SK-N-SH treated with all-trans-retinoic acid at 6 μM for 48 hours (cell line): ENCODE data around the gene TBL1X.

Experiments
- ATAC-seq: fragments of 200-7000 bp; cut with Tn5 transposase; 3 replicates; pipeline ENCODE4 v1.9.1; 2020; ENCODE audit warnings: mild to moderate bottlenecking, moderate library complexity
- ARNTL ChIP-seq: fragments of 450-650 bp; formaldehyde crosslinking; IDR thresholded peaks from 2 replicates; pipeline ENCODE4 v1.5.0; 2020; ENCODE audit warnings: low read depth, mild to moderate bottlenecking, moderate library complexity, borderline replicate concordance
- BACH2 ChIP-seq: fragments of 250-450 bp; sonication (Bioruptor Pico); IDR thresholded peaks from 2 replicates; pipeline ENCODE4 v1.9.0; 2021; ENCODE audit warnings: mild to moderate bottlenecking, borderline replicate concordance
- CSDC2 ChIP-seq: fragments of 250-450 bp; sonication (Bioruptor Pico); IDR thresholded peaks from 2 replicates; pipeline ENCODE4 v1.5.0; 2020; ENCODE audit warnings: mild to moderate bottlenecking, moderate library complexity
- ESRRG ChIP-seq: fragments of 250-450 bp; sonication (Bioruptor Pico); IDR thresholded peaks from 2 replicates; pipeline ENCODE4 v1.6.1; 2021; ENCODE audit warnings: mild to moderate bottlenecking
- ISL1 ChIP-seq: fragments of 250-450 bp; sonication (Bioruptor Pico); IDR thresholded peaks from 2 replicates; pipeline ENCODE4 v2.1.2; 2022; ENCODE audit warnings: mild to moderate bottlenecking, moderate library complexity
- OSR1 ChIP-seq: fragments of 250-450 bp; sonication (Bioruptor Pico); IDR thresholded peaks from 2 replicates; pipeline ENCODE4 v1.8.0; 2022; ENCODE audit warnings: moderate library complexity, mild to moderate bottlenecking, inconsistent platforms
- PPARA ChIP-seq: fragments of 250-450 bp; sonication (Bioruptor Pico); IDR thresholded peaks from 2 replicates; pipeline ENCODE4 v1.5.0; 2020; ENCODE audit warnings: mild to moderate bottlenecking, borderline replicate concordance
- RARB ChIP-seq: fragments of 250-450 bp; sonication (Bioruptor Pico); IDR thresholded peaks from 2 replicates; pipeline ENCODE4 v1.8.0; 2021; ENCODE audit warnings: mild to moderate bottlenecking, moderate library complexity
- SNAI2 ChIP-seq: fragments of 250-450 bp; sonication (Bioruptor Pico); IDR thresholded peaks from 2 replicates; pipeline ENCODE4 v1.5.0; 2020; ENCODE audit warnings: mild to moderate bottlenecking, moderate library complexity
- TCF4 ChIP-seq: fragments of 250-450 bp; sonication (Bioruptor Pico); IDR thresholded peaks from 2 replicates; pipeline ENCODE4 v1.8.0; 2021; ENCODE audit warnings: mild to moderate bottlenecking, moderate library complexity, borderline replicate concordance
- TOX ChIP-seq: fragments of 250-450 bp; sonication (Bioruptor Pico); IDR thresholded peaks from 2 replicates; pipeline ENCODE4 v1.8.0; 2021; ENCODE audit warnings: mild to moderate bottlenecking, moderate library complexity, borderline replicate concordance
- ZC3H10 ChIP-seq: fragments of 250-450 bp; sonication (Bioruptor Pico); IDR thresholded peaks from 2 replicates; pipeline ENCODE4 v1.5.1; 2021; ENCODE audit warnings: mild to moderate bottlenecking, moderate library complexity
- ZFP3 ChIP-seq: fragments of 250-450 bp; sonication (Bioruptor Pico); IDR thresholded peaks from 2 replicates; pipeline ENCODE4 v1.5.0; 2020; ENCODE audit warnings: mild to moderate bottlenecking, moderate library complexity
- ZFP30 ChIP-seq: fragments of 450-650 bp; formaldehyde crosslinking; IDR thresholded peaks from 2 replicates; pipeline ENCODE4 v1.5.0; 2022; ENCODE audit warnings: mild to moderate bottlenecking, moderate library complexity
- ZNF565 ChIP-seq: fragments of 450-650 bp; formaldehyde crosslinking; conservative IDR thresholded peaks from 2 replicates; pipeline ENCODE4 v1.5.0; 2020; ENCODE audit warnings: low read depth, mild to moderate bottlenecking, moderate library complexity
- ZNF70 ChIP-seq: fragments of 450-650 bp; formaldehyde crosslinking; IDR thresholded peaks from 2 replicates; pipeline ENCODE4 v1.5.0; 2020; ENCODE audit warnings: mild to moderate bottlenecking, moderate library complexity
- ZNF8 ChIP-seq: fragments of 450-650 bp; formaldehyde crosslinking; IDR thresholded peaks from 2 replicates; pipeline ENCODE4 v1.5.0; 2020; ENCODE audit warnings: mild to moderate bottlenecking, moderate library complexity
- TF ChIP-seq, protein P1 (sequence below): fragments of 250-450 bp; sonication (Bioruptor Pico); IDR thresholded peaks from 2 replicates; pipeline ENCODE4 v1.5.1; 2021; ENCODE audit warnings: mild to moderate bottlenecking, moderate library complexity
- TF ChIP-seq, protein P2 (sequence below): fragments of 250-450 bp; sonication (Bioruptor Pico); IDR thresholded peaks from 2 replicates; pipeline ENCODE4 v1.5.0; 2020; ENCODE audit warnings: mild to moderate bottlenecking, moderate library complexity
- TF ChIP-seq, protein P3 (sequence below): fragments of 250-450 bp; sonication (Bioruptor Pico); IDR thresholded peaks from 2 replicates; pipeline ENCODE4 v1.8.0; 2020; ENCODE audit warnings: mild to moderate bottlenecking, moderate library complexity, borderline replicate concordance
- TF ChIP-seq, protein P4 (sequence below): fragments of 250-450 bp; sonication (Bioruptor Pico); IDR thresholded peaks from 2 replicates; pipeline ENCODE4 v1.5.1; 2020; ENCODE audit warnings: low read depth, mild to moderate bottlenecking, moderate library complexity

The TBL1X gene

DNA sequence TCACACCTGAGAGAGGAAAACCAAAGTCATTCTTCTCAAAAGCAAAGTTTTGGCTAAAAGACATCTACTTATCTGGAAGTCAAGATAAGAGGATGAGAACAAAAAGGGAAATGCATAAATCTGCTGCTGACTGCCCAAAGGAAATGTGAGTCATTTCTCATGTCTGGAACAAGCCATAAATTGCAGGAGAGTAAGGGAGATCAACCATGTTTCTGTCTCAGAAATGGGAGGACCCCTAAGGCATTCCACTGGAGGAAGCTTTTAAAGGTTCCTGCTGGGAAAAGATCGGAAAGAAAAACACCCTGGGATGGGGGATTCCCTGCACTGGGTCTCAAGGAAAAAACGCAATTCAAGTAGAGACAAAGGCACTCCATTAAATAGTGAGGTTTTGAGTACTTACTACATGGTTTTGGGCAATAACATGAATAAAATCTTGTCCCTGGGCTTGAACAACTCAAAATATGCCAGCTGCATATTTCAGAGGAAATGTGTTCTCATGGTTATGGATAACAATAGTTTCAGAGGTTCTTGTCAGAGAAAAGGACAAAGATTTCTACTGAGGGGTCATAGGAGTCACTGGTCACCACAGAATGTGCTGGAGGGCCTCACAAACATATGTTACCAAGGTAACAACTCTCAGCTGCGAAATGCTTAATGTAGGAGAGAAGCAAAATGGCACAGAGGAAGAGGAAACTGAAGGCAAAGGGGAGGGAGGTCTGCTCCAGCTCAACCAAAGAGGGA lies 281.5 kb downstream of the TBL1X start:
- no peak for TF ChIP-seq ISL1 (CRISPR knock-in tag)
- TF ChIP-seq, protein P1, sequence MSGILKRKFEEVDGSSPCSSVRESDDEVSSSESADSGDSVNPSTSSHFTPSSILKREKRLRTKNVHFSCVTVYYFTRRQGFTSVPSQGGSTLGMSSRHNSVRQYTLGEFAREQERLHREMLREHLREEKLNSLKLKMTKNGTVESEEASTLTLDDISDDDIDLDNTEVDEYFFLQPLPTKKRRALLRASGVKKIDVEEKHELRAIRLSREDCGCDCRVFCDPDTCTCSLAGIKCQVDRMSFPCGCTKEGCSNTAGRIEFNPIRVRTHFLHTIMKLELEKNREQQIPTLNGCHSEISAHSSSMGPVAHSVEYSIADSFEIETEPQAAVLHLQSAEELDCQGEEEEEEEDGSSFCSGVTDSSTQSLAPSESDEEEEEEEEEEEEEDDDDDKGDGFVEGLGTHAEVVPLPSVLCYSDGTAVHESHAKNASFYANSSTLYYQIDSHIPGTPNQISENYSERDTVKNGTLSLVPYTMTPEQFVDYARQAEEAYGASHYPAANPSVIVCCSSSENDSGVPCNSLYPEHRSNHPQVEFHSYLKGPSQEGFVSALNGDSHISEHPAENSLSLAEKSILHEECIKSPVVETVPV = no peak
- TF ChIP-seq, protein P2, sequence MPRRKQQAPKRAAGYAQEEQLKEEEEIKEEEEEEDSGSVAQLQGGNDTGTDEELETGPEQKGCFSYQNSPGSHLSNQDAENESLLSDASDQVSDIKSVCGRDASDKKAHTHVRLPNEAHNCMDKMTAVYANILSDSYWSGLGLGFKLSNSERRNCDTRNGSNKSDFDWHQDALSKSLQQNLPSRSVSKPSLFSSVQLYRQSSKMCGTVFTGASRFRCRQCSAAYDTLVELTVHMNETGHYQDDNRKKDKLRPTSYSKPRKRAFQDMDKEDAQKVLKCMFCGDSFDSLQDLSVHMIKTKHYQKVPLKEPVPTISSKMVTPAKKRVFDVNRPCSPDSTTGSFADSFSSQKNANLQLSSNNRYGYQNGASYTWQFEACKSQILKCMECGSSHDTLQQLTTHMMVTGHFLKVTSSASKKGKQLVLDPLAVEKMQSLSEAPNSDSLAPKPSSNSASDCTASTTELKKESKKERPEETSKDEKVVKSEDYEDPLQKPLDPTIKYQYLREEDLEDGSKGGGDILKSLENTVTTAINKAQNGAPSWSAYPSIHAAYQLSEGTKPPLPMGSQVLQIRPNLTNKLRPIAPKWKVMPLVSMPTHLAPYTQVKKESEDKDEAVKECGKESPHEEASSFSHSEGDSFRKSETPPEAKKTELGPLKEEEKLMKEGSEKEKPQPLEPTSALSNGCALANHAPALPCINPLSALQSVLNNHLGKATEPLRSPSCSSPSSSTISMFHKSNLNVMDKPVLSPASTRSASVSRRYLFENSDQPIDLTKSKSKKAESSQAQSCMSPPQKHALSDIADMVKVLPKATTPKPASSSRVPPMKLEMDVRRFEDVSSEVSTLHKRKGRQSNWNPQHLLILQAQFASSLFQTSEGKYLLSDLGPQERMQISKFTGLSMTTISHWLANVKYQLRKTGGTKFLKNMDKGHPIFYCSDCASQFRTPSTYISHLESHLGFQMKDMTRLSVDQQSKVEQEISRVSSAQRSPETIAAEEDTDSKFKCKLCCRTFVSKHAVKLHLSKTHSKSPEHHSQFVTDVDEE (CRISPR knock-in tag) = no peak
- TF ChIP-seq ZFP30 (CRISPR knock-in tag) = no peak
- TF ChIP-seq ZFP3 = no peak
- TF ChIP-seq RARB (CRISPR knock-in tag) = no peak
- TF ChIP-seq ZNF8 (CRISPR knock-in tag) = no peak
- no peak for TF ChIP-seq PPARA
- no peak for TF ChIP-seq TCF4 (CRISPR knock-in tag)
- no peak for TF ChIP-seq CSDC2 (CRISPR knock-in tag)
- TF ChIP-seq, protein P3, sequence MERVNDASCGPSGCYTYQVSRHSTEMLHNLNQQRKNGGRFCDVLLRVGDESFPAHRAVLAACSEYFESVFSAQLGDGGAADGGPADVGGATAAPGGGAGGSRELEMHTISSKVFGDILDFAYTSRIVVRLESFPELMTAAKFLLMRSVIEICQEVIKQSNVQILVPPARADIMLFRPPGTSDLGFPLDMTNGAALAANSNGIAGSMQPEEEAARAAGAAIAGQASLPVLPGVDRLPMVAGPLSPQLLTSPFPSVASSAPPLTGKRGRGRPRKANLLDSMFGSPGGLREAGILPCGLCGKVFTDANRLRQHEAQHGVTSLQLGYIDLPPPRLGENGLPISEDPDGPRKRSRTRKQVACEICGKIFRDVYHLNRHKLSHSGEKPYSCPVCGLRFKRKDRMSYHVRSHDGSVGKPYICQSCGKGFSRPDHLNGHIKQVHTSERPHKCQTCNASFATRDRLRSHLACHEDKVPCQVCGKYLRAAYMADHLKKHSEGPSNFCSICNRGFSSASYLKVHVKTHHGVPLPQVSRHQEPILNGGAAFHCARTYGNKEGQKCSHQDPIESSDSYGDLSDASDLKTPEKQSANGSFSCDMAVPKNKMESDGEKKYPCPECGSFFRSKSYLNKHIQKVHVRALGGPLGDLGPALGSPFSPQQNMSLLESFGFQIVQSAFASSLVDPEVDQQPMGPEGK (CRISPR knock-in tag) = no peak
- no peak for TF ChIP-seq ZNF70 (CRISPR knock-in tag)
- no peak for TF ChIP-seq ARNTL
- ATAC-seq = no peak

DNA sequence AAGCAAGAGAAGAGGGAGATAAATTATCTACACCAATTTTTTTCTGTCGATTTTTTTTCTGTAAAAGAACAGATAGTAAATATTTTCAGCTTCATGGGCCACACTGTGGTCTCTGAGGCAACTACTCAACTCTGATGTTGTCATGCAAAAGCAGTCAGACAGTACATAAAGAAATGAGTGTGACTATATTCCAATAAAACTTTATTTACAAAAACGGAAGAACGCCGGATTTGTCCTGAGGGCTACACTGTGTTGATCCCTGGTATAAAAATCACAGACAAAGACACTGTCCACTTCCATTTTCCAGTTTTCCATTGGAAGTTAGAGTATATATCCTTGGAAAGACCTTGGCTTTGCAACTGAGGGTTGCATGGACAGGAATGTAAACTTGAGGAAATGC lies 282.8 kb downstream of the TBL1X start:
- ATAC-seq = no peak
- TF ChIP-seq ISL1 (CRISPR knock-in tag) (no peak), ARNTL (no peak), ZFP3 (no peak), TOX (CRISPR knock-in tag) (no peak), ESRRG (no peak), BACH2 (CRISPR knock-in tag) (no peak), ZNF8 (CRISPR knock-in tag) (no peak), ZNF565 (CRISPR knock-in tag) (no peak), OSR1 (CRISPR knock-in tag) (no peak)
- TF ChIP-seq, protein P1 = no peak
- TF ChIP-seq, protein P2 (CRISPR knock-in tag) = no peak
- TF ChIP-seq, all 23 proteins: peak for 0

DNA sequence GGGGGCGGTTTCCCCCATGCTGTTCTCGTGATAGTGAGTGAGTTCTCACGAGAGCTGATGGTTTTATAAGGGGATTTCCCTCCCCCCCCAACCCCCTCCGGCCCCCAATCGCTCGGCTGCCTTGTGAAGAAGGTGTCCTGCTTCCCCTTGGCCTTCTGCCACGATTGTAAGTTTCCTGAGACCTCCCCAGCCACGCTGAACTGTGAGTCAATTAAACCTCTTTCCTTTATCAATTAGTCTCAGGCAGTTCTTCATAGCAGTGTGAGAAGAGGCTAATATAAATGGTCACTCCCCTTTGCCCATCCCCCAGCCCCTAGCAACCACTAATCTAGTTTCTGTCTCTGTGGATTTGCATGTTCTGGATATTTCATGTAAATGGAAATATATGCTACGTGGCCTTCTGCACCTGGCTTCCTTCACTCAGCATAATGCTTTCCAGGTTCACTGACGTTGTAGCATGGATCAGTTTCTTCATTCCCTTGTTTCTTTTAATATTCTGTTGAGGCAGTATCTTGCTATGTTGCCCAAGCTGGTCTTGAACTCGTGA lies 284.4 kb downstream of the TBL1X start:
- ATAC-seq = no peak
- TF ChIP-seq BACH2 (CRISPR knock-in tag) = no peak
- TF ChIP-seq TOX (CRISPR knock-in tag) = no peak
- TF ChIP-seq OSR1 (CRISPR knock-in tag) = no peak
- no peak for TF ChIP-seq SNAI2 (CRISPR knock-in tag)
- no peak for TF ChIP-seq ZFP3
- no peak for TF ChIP-seq ARNTL
- TF ChIP-seq, protein P4, sequence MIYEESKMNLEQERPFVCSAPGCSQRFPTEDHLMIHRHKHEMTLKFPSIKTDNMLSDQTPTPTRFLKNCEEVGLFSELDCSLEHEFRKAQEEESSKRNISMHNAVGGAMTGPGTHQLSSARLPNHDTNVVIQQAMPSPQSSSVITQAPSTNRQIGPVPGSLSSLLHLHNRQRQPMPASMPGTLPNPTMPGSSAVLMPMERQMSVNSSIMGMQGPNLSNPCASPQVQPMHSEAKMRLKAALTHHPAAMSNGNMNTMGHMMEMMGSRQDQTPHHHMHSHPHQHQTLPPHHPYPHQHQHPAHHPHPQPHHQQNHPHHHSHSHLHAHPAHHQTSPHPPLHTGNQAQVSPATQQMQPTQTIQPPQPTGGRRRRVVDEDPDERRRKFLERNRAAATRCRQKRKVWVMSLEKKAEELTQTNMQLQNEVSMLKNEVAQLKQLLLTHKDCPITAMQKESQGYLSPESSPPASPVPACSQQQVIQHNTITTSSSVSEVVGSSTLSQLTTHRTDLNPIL (CRISPR knock-in tag) = no peak
- TF ChIP-seq, protein P3 (CRISPR knock-in tag) = no peak
- TF ChIP-seq TCF4 (CRISPR knock-in tag) = no peak
- TF ChIP-seq ZC3H10 (CRISPR knock-in tag) = no peak
- TF ChIP-seq ISL1 (CRISPR knock-in tag) = no peak
- TF ChIP-seq ZFP30 (CRISPR knock-in tag) = no peak
- TF ChIP-seq RARB (CRISPR knock-in tag) = no peak
- no peak for TF ChIP-seq CSDC2 (CRISPR knock-in tag)
- no peak for TF ChIP-seq ZNF565 (CRISPR knock-in tag)
- TF ChIP-seq ZNF70 (CRISPR knock-in tag) = no peak
